ENCODE data around the gene ARHGEF10L.

- TF ChIP-seq, protein P1, sequence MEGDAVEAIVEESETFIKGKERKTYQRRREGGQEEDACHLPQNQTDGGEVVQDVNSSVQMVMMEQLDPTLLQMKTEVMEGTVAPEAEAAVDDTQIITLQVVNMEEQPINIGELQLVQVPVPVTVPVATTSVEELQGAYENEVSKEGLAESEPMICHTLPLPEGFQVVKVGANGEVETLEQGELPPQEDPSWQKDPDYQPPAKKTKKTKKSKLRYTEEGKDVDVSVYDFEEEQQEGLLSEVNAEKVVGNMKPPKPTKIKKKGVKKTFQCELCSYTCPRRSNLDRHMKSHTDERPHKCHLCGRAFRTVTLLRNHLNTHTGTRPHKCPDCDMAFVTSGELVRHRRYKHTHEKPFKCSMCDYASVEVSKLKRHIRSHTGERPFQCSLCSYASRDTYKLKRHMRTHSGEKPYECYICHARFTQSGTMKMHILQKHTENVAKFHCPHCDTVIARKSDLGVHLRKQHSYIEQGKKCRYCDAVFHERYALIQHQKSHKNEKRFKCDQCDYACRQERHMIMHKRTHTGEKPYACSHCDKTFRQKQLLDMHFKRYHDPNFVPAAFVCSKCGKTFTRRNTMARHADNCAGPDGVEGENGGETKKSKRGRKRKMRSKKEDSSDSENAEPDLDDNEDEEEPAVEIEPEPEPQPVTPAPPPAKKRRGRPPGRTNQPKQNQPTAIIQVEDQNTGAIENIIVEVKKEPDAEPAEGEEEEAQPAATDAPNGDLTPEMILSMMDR (conservative IDR thresholded peaks at IDR 0.05): no peak
- TF ChIP-seq ZFX (IDR thresholded peaks at IDR 0.05): no peak
Measured at GRCh38 chr1:17516303-17517214, 22.9 kb upstream of the ARHGEF10L start.

All from C4-2B (cell line).